ENCODE data around the gene PITX1.

PITX1 gene

DNA sequence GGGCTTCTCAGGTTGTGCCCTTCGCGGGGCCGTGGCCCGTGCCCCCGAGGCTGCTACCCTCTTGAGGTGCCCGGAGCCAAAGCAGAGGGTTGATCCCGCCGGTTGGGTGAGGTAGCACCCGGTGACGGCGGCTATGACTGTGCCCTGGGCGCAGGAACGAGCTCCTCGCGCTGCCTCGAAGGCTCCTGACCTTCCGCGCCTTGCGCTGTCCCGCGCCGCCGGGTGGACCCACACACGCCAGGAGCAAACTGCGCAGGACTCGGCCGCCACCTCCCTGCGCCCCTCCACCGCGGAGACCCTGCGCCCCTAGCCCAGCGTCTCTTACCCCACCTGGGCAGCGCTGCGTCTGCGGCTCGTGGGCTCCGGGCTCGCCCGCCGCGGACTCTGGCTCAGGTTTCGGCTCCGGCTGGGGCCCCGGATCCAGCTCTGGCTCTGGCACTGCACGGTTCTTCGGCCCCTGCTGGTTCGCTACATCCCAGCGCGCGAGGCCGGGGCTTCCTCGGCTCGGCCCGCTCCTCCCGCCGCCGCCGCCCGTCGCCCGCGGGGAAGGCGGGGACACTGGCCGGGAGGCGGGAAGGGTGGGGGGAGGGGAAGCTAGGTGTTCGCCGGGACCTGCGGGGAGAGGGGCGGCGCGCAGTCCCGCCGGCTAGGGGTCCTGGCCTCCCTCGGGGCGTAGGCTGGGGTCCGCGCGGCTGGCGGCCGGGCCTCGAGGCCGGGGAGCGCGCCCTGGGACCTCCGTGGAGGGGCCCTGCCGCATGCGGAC lies 5.4 kb upstream of the PITX1 start:
- Histone ChIP-seq H4K8ac (ENCODE audit: low read depth, low read length) (no peak overlapping the region), H3K27me3 (ENCODE audit: insufficient read depth, low read length, poor library complexity) (peaks cover 82% of the 10 kb centered on the region), H2AK5ac (ENCODE audit: low read length) (no peak overlapping the region), H3K36me3 (ENCODE audit: control insufficient read depth, insufficient read depth, low read length) (no peaks in the 10 kb centered on the region), H4K5ac (ENCODE audit: low read length) (no peak overlapping the region), H3K18ac (ENCODE audit: low read length) (peak overlapping the region; percentile 19), H3K4me1 (ENCODE audit: control insufficient read depth, low read depth, low read length) (no peaks in the 10 kb centered on the region), H3K79me1 (ENCODE audit: low read length) (no peaks in the 10 kb centered on the region), H2BK120ac (ENCODE audit: low read depth, low read length) (no peak overlapping the region), H3K79me2 (ENCODE audit: control insufficient read depth, insufficient read depth, low read length) (no peaks in the 10 kb centered on the region), H3K4ac (ENCODE audit: low read depth, low read length) (no peak overlapping the region), H2BK15ac (replicated peaks; ENCODE audit: low read depth) (no peak overlapping the region), H3K56ac (ENCODE audit: low read length) (peak overlapping the region; percentile 69), H3K9ac (ENCODE audit: low read length) (peak overlapping the region; percentile 42), H3K4me2 (ENCODE audit: low read length) (peak overlapping the region; percentile 48), H3K4me3 (ENCODE audit: low read length) (no peak overlapping the region), H3K27ac (ENCODE audit: low read depth, low read length) (no peak overlapping the region), H2BK5ac (ENCODE audit: low read length) (no peak overlapping the region), H3K23ac (ENCODE audit: low read length) (peak overlapping the region; percentile 90)
- no CpG with 5 or more reads among the region's 87 CpGs for WGBS (ENCODE audit: extremely low coverage, insufficient coverage, low lambda C conversion rate)
- DNase-seq, result no peak

DNA sequence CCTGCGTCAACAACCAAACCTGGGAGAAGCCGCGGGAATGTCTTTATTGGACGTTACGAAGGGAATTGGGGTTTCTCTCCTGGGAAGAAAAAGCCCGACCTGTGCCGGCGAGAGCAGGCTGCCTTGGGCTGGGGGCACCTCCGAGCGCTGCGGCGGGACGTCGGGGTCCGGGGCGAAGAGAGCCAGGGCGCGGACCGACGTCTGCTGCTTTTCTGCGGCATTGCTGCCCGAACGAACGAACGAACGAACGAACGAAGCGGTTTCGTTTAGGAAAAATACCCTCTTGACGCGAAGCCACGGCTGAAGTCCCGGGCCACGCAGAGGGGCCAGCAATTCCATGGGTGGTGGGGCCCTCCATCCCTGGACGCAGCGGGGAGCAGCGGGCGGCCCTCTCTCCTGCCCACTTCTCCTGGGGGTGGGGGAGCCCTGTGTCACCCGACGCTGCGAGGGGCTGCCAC lies 4.8 kb upstream of the PITX1 start:
- Histone ChIP-seq H3K56ac (ENCODE audit: low read length) (no peak overlapping the region), H4K8ac (ENCODE audit: low read depth, low read length) (no peak overlapping the region), H3K79me1 (ENCODE audit: low read length) (no peaks in the 10 kb centered on the region), H4K5ac (ENCODE audit: low read length) (no peak overlapping the region), H3K27me3 (ENCODE audit: insufficient read depth, low read length, poor library complexity) (peaks cover 81% of the 10 kb centered on the region), H2AK5ac (ENCODE audit: low read length) (no peak overlapping the region), H3K4me3 (ENCODE audit: low read length) (no peak overlapping the region), H3K27ac (ENCODE audit: low read depth, low read length) (no peak overlapping the region), H3K4me1 (ENCODE audit: control insufficient read depth, low read depth, low read length) (no peaks in the 10 kb centered on the region), H3K4me2 (ENCODE audit: low read length) (no peak overlapping the region), H2BK120ac (ENCODE audit: low read depth, low read length) (no peak overlapping the region), H3K4ac (ENCODE audit: low read depth, low read length) (no peak overlapping the region), H3K18ac (ENCODE audit: low read length) (no peak overlapping the region), H2BK15ac (replicated peaks; ENCODE audit: low read depth) (no peak overlapping the region), H2BK5ac (ENCODE audit: low read length) (no peak overlapping the region), H3K36me3 (ENCODE audit: control insufficient read depth, insufficient read depth, low read length) (no peaks in the 10 kb centered on the region), H3K23ac (ENCODE audit: low read length) (peak overlapping the region; percentile 90), H3K9ac (ENCODE audit: low read length) (no peak overlapping the region), H3K79me2 (ENCODE audit: control insufficient read depth, insufficient read depth, low read length) (no peaks in the 10 kb centered on the region)
- no peak for DNase-seq
- WGBS (ENCODE audit: extremely low coverage, insufficient coverage, low lambda C conversion rate), result no CpG with 5 or more reads among the region's 42 CpGs

DNA sequence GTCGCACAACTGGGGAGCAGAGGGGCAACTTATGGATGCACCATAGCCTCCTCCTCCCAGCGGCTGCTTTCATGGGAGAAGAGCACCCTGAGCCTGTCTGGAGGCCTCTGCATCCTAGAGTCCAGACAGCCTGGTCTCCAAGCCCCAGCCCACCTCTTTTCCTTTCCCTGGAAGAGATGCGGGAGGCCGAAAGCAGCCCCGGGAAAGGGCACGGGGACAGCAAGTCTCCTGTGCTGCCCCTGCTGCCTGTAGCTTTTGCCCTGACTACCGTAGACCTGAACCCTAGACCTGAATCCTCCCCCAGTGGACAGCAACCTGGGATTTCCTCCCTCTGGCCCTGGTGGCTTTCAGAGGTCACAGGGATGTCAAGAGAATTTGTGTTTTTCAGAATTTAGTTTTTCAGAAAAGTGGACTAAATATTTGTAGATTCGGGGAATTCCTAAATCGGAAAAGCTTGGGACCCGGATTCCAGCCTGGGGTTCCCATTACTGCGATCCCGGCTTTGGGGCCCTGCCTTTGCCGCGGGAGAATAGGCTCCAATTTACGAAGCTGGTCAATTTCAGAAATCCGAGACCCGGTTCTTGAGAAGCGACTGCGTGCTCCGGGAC lies 4.3 kb upstream of the PITX1 start:
- no peaks in the 10 kb centered on the region for H3K79me1 ChIP-seq (ENCODE audit: low read length)
- peak overlapping the region; percentile 29 for H3K23ac ChIP-seq (ENCODE audit: low read length)
- DNase-seq, result no peak
- H2BK120ac ChIP-seq (ENCODE audit: low read depth, low read length), result no peak overlapping the region
- no peak overlapping the region for H2AK5ac ChIP-seq (ENCODE audit: low read length)
- H3K4me3 ChIP-seq (ENCODE audit: low read length), result no peak overlapping the region
- no peak overlapping the region for H3K18ac ChIP-seq (ENCODE audit: low read length)
- H3K56ac ChIP-seq (ENCODE audit: low read length), result no peak overlapping the region
- H3K79me2 ChIP-seq (ENCODE audit: control insufficient read depth, insufficient read depth, low read length), result no peaks in the 10 kb centered on the region
- H2BK5ac ChIP-seq (ENCODE audit: low read length), result no peak overlapping the region
- no peak overlapping the region for H3K9ac ChIP-seq (ENCODE audit: low read length)
- WGBS (ENCODE audit: extremely low coverage, insufficient coverage, low lambda C conversion rate), result no CpG with 5 or more reads among the region's 20 CpGs
- no peak overlapping the region for H3K4ac ChIP-seq (ENCODE audit: low read depth, low read length)
- peaks cover 76% of the 10 kb centered on the region for H3K27me3 ChIP-seq (ENCODE audit: insufficient read depth, low read length, poor library complexity)
- no peak overlapping the region for H4K5ac ChIP-seq (ENCODE audit: low read length)
- H2BK15ac ChIP-seq (replicated peaks; ENCODE audit: low read depth), result no peak overlapping the region
- no peaks in the 10 kb centered on the region for H3K36me3 ChIP-seq (ENCODE audit: control insufficient read depth, insufficient read depth, low read length)
- no peak overlapping the region for H3K4me2 ChIP-seq (ENCODE audit: low read length)
- no peaks in the 10 kb centered on the region for H3K4me1 ChIP-seq (ENCODE audit: control insufficient read depth, low read depth, low read length)
- H4K8ac ChIP-seq (ENCODE audit: low read depth, low read length), result no peak overlapping the region
- H3K27ac ChIP-seq (ENCODE audit: low read depth, low read length), result no peak overlapping the region

DNA sequence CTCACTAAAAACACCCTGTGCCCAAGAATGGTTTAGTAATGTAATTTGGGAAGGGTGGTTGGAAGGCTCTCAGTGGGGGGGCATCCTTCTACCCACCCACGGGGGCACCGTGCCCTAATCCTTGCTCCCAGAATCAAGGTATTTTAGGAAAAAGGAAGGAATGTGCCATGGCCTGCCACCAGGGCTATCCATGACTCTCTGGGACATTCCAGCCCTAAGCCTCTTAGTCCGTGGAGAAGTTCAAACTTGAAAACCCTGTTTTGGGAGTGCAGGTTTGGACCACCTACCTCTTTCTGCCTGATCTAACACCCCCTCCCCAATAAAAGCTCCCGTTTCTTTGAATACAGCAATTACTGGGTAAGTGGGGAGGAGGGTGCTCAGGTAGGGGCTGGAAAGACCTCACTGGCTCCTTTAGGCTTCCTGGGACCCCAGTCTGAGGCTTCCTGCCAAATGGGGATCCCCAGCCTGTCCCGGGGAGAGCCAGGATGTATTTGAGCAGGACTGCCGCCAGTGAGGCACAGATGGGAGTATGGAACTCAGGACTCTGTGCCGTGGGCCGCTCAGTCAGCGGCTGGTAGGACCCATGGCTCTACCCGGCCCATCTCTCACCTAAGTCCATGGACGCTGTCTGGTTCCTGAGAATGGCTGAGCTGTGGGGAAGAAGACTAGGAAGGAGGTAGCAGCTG lies 3.6 kb upstream of the PITX1 start:
- Histone ChIP-seq H3K4me1 (ENCODE audit: control insufficient read depth, low read depth, low read length) (no peaks in the 10 kb centered on the region), H2BK15ac (replicated peaks; ENCODE audit: low read depth) (no peak overlapping the region), H3K23ac (ENCODE audit: low read length) (peak overlapping the region; percentile 29), H3K4me3 (ENCODE audit: low read length) (no peak overlapping the region), H2BK120ac (ENCODE audit: low read depth, low read length) (no peak overlapping the region), H2BK5ac (ENCODE audit: low read length) (no peak overlapping the region), H3K79me1 (ENCODE audit: low read length) (no peaks in the 10 kb centered on the region), H4K8ac (ENCODE audit: low read depth, low read length) (no peak overlapping the region), H3K27ac (ENCODE audit: low read depth, low read length) (no peak overlapping the region), H3K4ac (ENCODE audit: low read depth, low read length) (no peak overlapping the region), H3K18ac (ENCODE audit: low read length) (no peak overlapping the region), H3K9ac (ENCODE audit: low read length) (no peak overlapping the region), H4K5ac (ENCODE audit: low read length) (no peak overlapping the region), H3K4me2 (ENCODE audit: low read length) (no peak overlapping the region), H3K79me2 (ENCODE audit: control insufficient read depth, insufficient read depth, low read length) (no peaks in the 10 kb centered on the region), H3K36me3 (ENCODE audit: control insufficient read depth, insufficient read depth, low read length) (no peaks in the 10 kb centered on the region), H3K56ac (ENCODE audit: low read length) (no peak overlapping the region), H2AK5ac (ENCODE audit: low read length) (no peak overlapping the region), H3K27me3 (ENCODE audit: insufficient read depth, low read length, poor library complexity) (peaks cover 70% of the 10 kb centered on the region)
- no CpG with 5 or more reads among the region's 11 CpGs for WGBS (ENCODE audit: extremely low coverage, insufficient coverage, low lambda C conversion rate)
- DNase-seq, result no peak

DNA sequence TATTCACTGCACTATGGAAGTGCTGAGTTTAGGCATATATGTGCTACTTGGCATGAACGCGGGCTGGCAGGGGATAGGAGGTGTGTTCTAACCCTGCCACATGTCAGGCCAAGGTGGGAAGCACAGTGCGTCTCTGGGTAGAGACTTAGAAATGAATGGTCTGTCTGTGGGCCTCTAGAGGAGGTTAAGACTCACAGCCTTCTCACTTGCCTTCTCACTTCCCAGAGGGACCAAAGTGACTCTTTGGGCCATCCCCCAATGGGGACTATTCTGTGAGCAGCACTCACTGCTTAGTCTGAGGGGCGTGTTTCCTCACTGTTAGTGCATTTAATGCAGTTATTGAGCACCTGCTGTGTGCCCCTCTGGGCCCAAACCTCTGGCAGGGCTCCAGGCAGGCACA lies 2.4 kb upstream of the PITX1 start:
- no CpG with 5 or more reads among the region's 4 CpGs for WGBS (ENCODE audit: extremely low coverage, insufficient coverage, low lambda C conversion rate)
- DNase-seq, result no peak
- Histone ChIP-seq H3K23ac (ENCODE audit: low read length) (no peak overlapping the region), H3K27me3 (ENCODE audit: insufficient read depth, low read length, poor library complexity) (peaks cover 63% of the 10 kb centered on the region), H2AK5ac (ENCODE audit: low read length) (no peak overlapping the region), H3K4me1 (ENCODE audit: control insufficient read depth, low read depth, low read length) (no peaks in the 10 kb centered on the region), H3K4ac (ENCODE audit: low read depth, low read length) (no peak overlapping the region), H3K18ac (ENCODE audit: low read length) (no peak overlapping the region), H2BK120ac (ENCODE audit: low read depth, low read length) (no peak overlapping the region), H2BK5ac (ENCODE audit: low read length) (no peak overlapping the region), H3K9ac (ENCODE audit: low read length) (no peak overlapping the region), H3K4me3 (ENCODE audit: low read length) (no peak overlapping the region), H3K79me2 (ENCODE audit: control insufficient read depth, insufficient read depth, low read length) (no peaks in the 10 kb centered on the region), H3K27ac (ENCODE audit: low read depth, low read length) (no peak overlapping the region), H3K4me2 (ENCODE audit: low read length) (no peak overlapping the region), H4K8ac (ENCODE audit: low read depth, low read length) (no peak overlapping the region), H3K79me1 (ENCODE audit: low read length) (no peaks in the 10 kb centered on the region), H3K36me3 (ENCODE audit: control insufficient read depth, insufficient read depth, low read length) (no peaks in the 10 kb centered on the region), H2BK15ac (replicated peaks; ENCODE audit: low read depth) (no peak overlapping the region), H4K5ac (ENCODE audit: low read length) (no peak overlapping the region), H3K56ac (ENCODE audit: low read length) (no peak overlapping the region)
